ENCODE results near the gene TSC2. TPM values are rescaled to one million over a fixed set of nuclear protein-coding genes. Genes with fewer than 3 reads are reported as not detected.
A peak's percentile ranks its signal among the peaks of the same experiment; 100 is the strongest.

Gene TSC2
- total and polyA plus RNA-seq, 5 donors from 2014 or later = 22.7 to 133 (median 26.6) TPM

- no peak for DNase-seq
- peaks cover 4% of the 10 kb centered on the region for H3K36me3 Mint-ChIP-seq
- Histone ChIP-seq H3K27ac (ENCODE audit: insufficient read depth, low read length, poor library complexity, severe bottlenecking) (no peak overlapping the region), H3K9me3 (ENCODE audit: control insufficient read depth in 2 of 2, low read length in 2 of 2) (no peaks in the 10 kb centered on the region), H3K4me3 (ENCODE audit: low read depth, low read length) (no peak overlapping the region), H3K4me1 (ENCODE audit: control insufficient read depth, insufficient read depth, low read length, poor library complexity, severe bottlenecking) (no peaks in the 10 kb centered on the region), H3K36me3 (ENCODE audit: control insufficient read depth, insufficient read depth, low read length) (peaks cover 19% of the 10 kb centered on the region), H3K27me3 (ENCODE audit: control insufficient read depth, insufficient read depth, low read length) (no peaks in the 10 kb centered on the region)
- no peaks in the 10 kb centered on the region for H3K9me3 Mint-ChIP-seq
- no peak overlapping the region for H3K4me3 Mint-ChIP-seq
- no peak for ATAC-seq (ENCODE audit: low read depth in 2 of 2)
- H3K27ac Mint-ChIP-seq = no peak overlapping the region
- H3K27me3 Mint-ChIP-seq = no peaks in the 10 kb centered on the region
- H3K4me1 Mint-ChIP-seq = no peaks in the 10 kb centered on the region
Observed at GRCh38 chr16:2086106-2086742, 38.4 kb downstream of the TSC2 start.

GRCh38 chr16:2086812-2087747 is 39.3 kb downstream of the TSC2 start:
- no peaks in the 10 kb centered on the region for H3K4me1 Mint-ChIP-seq
- Histone ChIP-seq H3K27ac (ENCODE audit: insufficient read depth, low read length, poor library complexity, severe bottlenecking) (no peak overlapping the region), H3K4me1 (ENCODE audit: control insufficient read depth, insufficient read depth, low read length, poor library complexity, severe bottlenecking) (no peaks in the 10 kb centered on the region), H3K36me3 (ENCODE audit: control insufficient read depth, insufficient read depth, low read length) (peaks cover 19% of the 10 kb centered on the region), H3K9me3 (ENCODE audit: control insufficient read depth in 2 of 2, low read length in 2 of 2) (no peaks in the 10 kb centered on the region), H3K27me3 (ENCODE audit: control insufficient read depth, insufficient read depth, low read length) (no peaks in the 10 kb centered on the region), H3K4me3 (ENCODE audit: low read depth, low read length) (no peak overlapping the region)
- peak overlapping the region in 1 of 3 donors; percentile 63 for H3K27ac Mint-ChIP-seq
- no peak for DNase-seq
- ATAC-seq (ENCODE audit: low read depth in 2 of 2) = no peak
- peaks cover 4% of the 10 kb centered on the region for H3K36me3 Mint-ChIP-seq
- H3K4me3 Mint-ChIP-seq = peak overlapping the region in 1 of 4 donors; percentile 15
- no peaks in the 10 kb centered on the region for H3K27me3 Mint-ChIP-seq
- no peaks in the 10 kb centered on the region for H3K9me3 Mint-ChIP-seq

GRCh38 chr16:2087748-2088631 is 40.2 kb downstream of the TSC2 start:
- no peak for ATAC-seq (ENCODE audit: low read depth in 2 of 2)

GRCh38 chr16:2088759-2089358 is 41.1 kb downstream of the TSC2 start:
- Histone ChIP-seq H3K4me1 (ENCODE audit: control insufficient read depth, insufficient read depth, low read length, poor library complexity, severe bottlenecking) (no peaks in the 10 kb centered on the region), H3K27ac (ENCODE audit: insufficient read depth, low read length, poor library complexity, severe bottlenecking) (no peak overlapping the region), H3K27me3 (ENCODE audit: control insufficient read depth, insufficient read depth, low read length) (no peaks in the 10 kb centered on the region), H3K9me3 (ENCODE audit: control insufficient read depth in 2 of 2, low read length in 2 of 2) (no peaks in the 10 kb centered on the region), H3K4me3 (ENCODE audit: low read depth, low read length) (no peak overlapping the region), H3K36me3 (ENCODE audit: control insufficient read depth, insufficient read depth, low read length) (peaks cover 19% of the 10 kb centered on the region)
- ATAC-seq (ENCODE audit: low read depth in 2 of 2) (no peak), DNase-seq (no peak)
- no peaks in the 10 kb centered on the region for H3K27me3 Mint-ChIP-seq
- H3K9me3 Mint-ChIP-seq = no peaks in the 10 kb centered on the region
- H3K27ac Mint-ChIP-seq = peak overlapping the region in 2 of 3 donors; percentile 5 to 20
- no peaks in the 10 kb centered on the region for H3K4me1 Mint-ChIP-seq
- no peak overlapping the region for H3K4me3 Mint-ChIP-seq
- no peaks in the 10 kb centered on the region for H3K36me3 Mint-ChIP-seq

More at GRCh38 chr16:2087748-2088631, 40.2 kb downstream of the TSC2 start:
- Mint-ChIP-seq H3K4me1 (no peaks in the 10 kb centered on the region), H3K27me3 (no peaks in the 10 kb centered on the region), H3K36me3 (no peaks in the 10 kb centered on the region), H3K27ac (no peak overlapping the region), H3K4me3 (peak overlapping the region in 1 of 4 donors; percentile 15), H3K9me3 (no peaks in the 10 kb centered on the region)
- no peak for DNase-seq
- no peaks in the 10 kb centered on the region for H3K27me3 ChIP-seq (ENCODE audit: control insufficient read depth, insufficient read depth, low read length)
- H3K4me1 ChIP-seq (ENCODE audit: control insufficient read depth, insufficient read depth, low read length, poor library complexity, severe bottlenecking) = no peaks in the 10 kb centered on the region
- no peak overlapping the region for H3K27ac ChIP-seq (ENCODE audit: insufficient read depth, low read length, poor library complexity, severe bottlenecking)
- H3K36me3 ChIP-seq (ENCODE audit: control insufficient read depth, insufficient read depth, low read length) = peaks cover 19% of the 10 kb centered on the region
- H3K4me3 ChIP-seq (ENCODE audit: low read depth, low read length) = no peak overlapping the region
- no peaks in the 10 kb centered on the region for H3K9me3 ChIP-seq (ENCODE audit: control insufficient read depth in 2 of 2, low read length in 2 of 2)

GRCh38 chr16:2089706-2090480 is 42.1 kb downstream of the TSC2 start:
- H3K36me3 ChIP-seq (ENCODE audit: control insufficient read depth, insufficient read depth, low read length) = peaks cover 18% of the 10 kb centered on the region
- Mint-ChIP-seq H3K4me1 (no peaks in the 10 kb centered on the region), H3K27ac (no peak overlapping the region), H3K36me3 (no peaks in the 10 kb centered on the region), H3K4me3 (no peak overlapping the region), H3K27me3 (no peaks in the 10 kb centered on the region), H3K9me3 (no peaks in the 10 kb centered on the region)
- no peaks in the 10 kb centered on the region for H3K4me1 ChIP-seq (ENCODE audit: control insufficient read depth, insufficient read depth, low read length, poor library complexity, severe bottlenecking)
- H3K9me3 ChIP-seq (ENCODE audit: control insufficient read depth in 2 of 2, low read length in 2 of 2) = no peaks in the 10 kb centered on the region
- ATAC-seq (ENCODE audit: low read depth in 2 of 2) (no peak), DNase-seq (no peak)
- H3K4me3 ChIP-seq (ENCODE audit: low read depth, low read length) = no peak overlapping the region
- H3K27ac ChIP-seq (ENCODE audit: insufficient read depth, low read length, poor library complexity, severe bottlenecking) = no peak overlapping the region
- H3K27me3 ChIP-seq (ENCODE audit: control insufficient read depth, insufficient read depth, low read length) = no peaks in the 10 kb centered on the region

GRCh38 chr16:2090481-2090776 is 42.6 kb downstream of the TSC2 start:
- Mint-ChIP-seq H3K27ac (no peak overlapping the region), H3K4me3 (no peak overlapping the region), H3K27me3 (no peaks in the 10 kb centered on the region), H3K9me3 (no peaks in the 10 kb centered on the region), H3K36me3 (no peaks in the 10 kb centered on the region), H3K4me1 (no peaks in the 10 kb centered on the region)
- Histone ChIP-seq H3K4me1 (ENCODE audit: control insufficient read depth, insufficient read depth, low read length, poor library complexity, severe bottlenecking) (no peaks in the 10 kb centered on the region), H3K27ac (ENCODE audit: insufficient read depth, low read length, poor library complexity, severe bottlenecking) (no peak overlapping the region), H3K9me3 (ENCODE audit: control insufficient read depth in 2 of 2, low read length in 2 of 2) (no peaks in the 10 kb centered on the region), H3K27me3 (ENCODE audit: control insufficient read depth, insufficient read depth, low read length) (no peaks in the 10 kb centered on the region), H3K36me3 (ENCODE audit: control insufficient read depth, insufficient read depth, low read length) (peaks cover 16% of the 10 kb centered on the region), H3K4me3 (ENCODE audit: low read depth, low read length) (no peak overlapping the region)
- ATAC-seq (ENCODE audit: low read depth in 2 of 2) (no peak), DNase-seq (no peak)
